K562 (cell line): ENCODE data around the gene BCL10. TPM values are rescaled to one million over a fixed set of nuclear protein-coding genes. Genes with fewer than 3 reads are reported as not detected.

Experiments
- CREM ChIP-seq: IDR thresholded peaks from 2 replicates; pipeline ENCODE4 v1.6.1; 2014; ENCODE audit warnings: antibody characterized with exemption, low read depth
- E2F4 ChIP-seq: sonication (generic); formaldehyde crosslinking; IDR thresholded peaks from 2 replicates; pipeline ENCODE4 v1.8.0; 2022; ENCODE audit warnings: mild to moderate bottlenecking, low read depth, missing genetic modification reagents
- EGR1 ChIP-seq: fragments of 450-650 bp; conservative IDR thresholded peaks from 2 replicates; pipeline ENCODE4 v1.6.1; 2017; ENCODE audit warnings: mild to moderate bottlenecking
- FOXP4 ChIP-seq: sonication (generic); formaldehyde crosslinking; IDR thresholded peaks from 2 replicates; pipeline ENCODE4 v1.8.0; 2022; ENCODE audit warnings: mild to moderate bottlenecking, missing genetic modification reagents, borderline replicate concordance
- GABPB1 ChIP-seq: sonication (generic); formaldehyde crosslinking; IDR thresholded peaks from 2 replicates; pipeline ENCODE4 v1.8.0; 2022; ENCODE audit warnings: mild to moderate bottlenecking, missing genetic modification reagents
- MITF ChIP-seq: IDR thresholded peaks from 2 replicates; pipeline ENCODE4 v1.6.1; 2014; ENCODE audit warnings: antibody characterized with exemption
- MLLT1 ChIP-seq, 2 experiments: fragments of 450-650 bp; IDR thresholded peaks; 2 replicates each; pipeline ENCODE4 v1.6.1; 2016
- NBN ChIP-seq: fragments of 450-650 bp; IDR thresholded peaks from 2 replicates; pipeline ENCODE4 v1.6.1; 2016; ENCODE audit warnings: low read depth, mild to moderate bottlenecking
- POLR2AphosphoS2 ChIP-seq: IDR thresholded peaks from 2 replicates; pipeline ENCODE4 v1.6.1; 2012; ENCODE audit warnings: low read length, improper control_type of control experiment
- PTTG1 ChIP-seq: fragments of 450-650 bp; IDR thresholded peaks from 2 replicates; pipeline ENCODE4 v1.6.1; 2016; ENCODE audit warnings: low read depth, mild to moderate bottlenecking, missing genetic modification characterization, missing compliant biosample characterization
- RAD51 ChIP-seq: fragments of 450-650 bp; IDR thresholded peaks from 2 replicates; pipeline ENCODE4 v1.7.1; 2016; ENCODE audit warnings: low read depth, mild to moderate bottlenecking, borderline replicate concordance
- SOX6 ChIP-seq: fragments of 450-650 bp; IDR thresholded peaks from 2 replicates; pipeline ENCODE4 v1.6.1; 2014; ENCODE audit warnings: mild to moderate bottlenecking
- TCF7L2 ChIP-seq: fragments of 150-350 bp; IDR thresholded peaks from 2 replicates; pipeline ENCODE4 v1.6.1; 2016; ENCODE audit warnings: low read depth, mild to moderate bottlenecking, low read length, moderate library complexity
- TFAP4 ChIP-seq: sonication (generic); formaldehyde crosslinking; IDR thresholded peaks from 2 replicates; pipeline ENCODE4 v1.8.0; 2022; ENCODE audit warnings: missing genetic modification reagents, mild to moderate bottlenecking, moderate library complexity, borderline replicate concordance
- polyA plus RNA-seq, 8 experiments: library from polyadenylated mRNA; depleted of rRNA in 4 of 8; stranded (reverse) in 5 of 8; unstranded in 3 of 8; fragments of >200 nt; fragmentation: Nextera tagmentation in 2 of 8; fragmentation: Illumina TruSeq in 1 of 8; extraction: Ambion mirVana in 2 of 8; extraction: Trizol in 1 of 8; gene quantifications; 2 replicates each; pipeline versions ENCODE4 v1.2.1 to v1.2.3, GENCODE V29; 2011 to 2014; ENCODE audit warnings: inconsistent platforms in 1 of 8, missing spikeins in 1 of 8
- total RNA-seq, 7 experiments: library from RNA; depleted of rRNA in 6 of 7; stranded (reverse); fragments of >200 nt in 6 of 7; fragmentation: Illumina TruSeq in 2 of 7; extraction: Trizol in 2 of 7; gene quantifications; 2 replicates each; pipeline versions ENCODE4 v1.2.1 to v1.2.3, GENCODE V29; 2011 to 2021; ENCODE audit warnings: low replicate concordance in 1 of 7

The BCL10 gene
- total and polyA plus RNA-seq, 9 of the 15 experiments (the other 6 are each of a cell fraction or from before 2014, with no cell fraction given): 8.0 to 19.4 (median 12.3) TPM

GRCh38 chr1:85224734-85225623, 51.5 kb downstream of the BCL10 start (continued):
- TF ChIP-seq MLLT1 (IDR thresholded peaks at IDR 0.05): peak in 1 of 2 experiments; percentile 45; a peak in 1 of 4 replicates
- TF ChIP-seq E2F4: no peak
- TF ChIP-seq TCF7L2: no peak
- peak; percentile 12; the same call in 1 of the 2 replicates for TF ChIP-seq RAD51
- peak; percentile 98 for TF ChIP-seq SOX6
- peak; percentile 60 for TF ChIP-seq CREM
- TF ChIP-seq POLR2AphosphoS2: no peak
- peak; percentile 93 for TF ChIP-seq NBN
- peak; percentile 82 for TF ChIP-seq TFAP4 (CRISPR knock-in tag)
- peak; percentile 45; the same call in 1 of the 2 replicates for TF ChIP-seq MITF
- TF ChIP-seq GABPB1 (CRISPR knock-in tag): 0 out of 2 replicates have a peak, but pooled peaks have one; percentile 22
- TF ChIP-seq PTTG1 (tag): no peak; the same call in 1 of the 2 replicates
- no peak for TF ChIP-seq EGR1
- TF ChIP-seq FOXP4: no peak
